C1 segment of cervical spinal cord (tissue), 14 donors: ENCODE results near the gene RIC1.
"Not testable (repeated sequence)": the region's sequence is repeated elsewhere in the genome, so short reads cannot be mapped to it uniquely, and the experiment has no call there.

Experiments used
- DNase-seq, 14 donors: peaks; one replicate each; lab custom pipeline; 2025; lab: John Stamatoyannopoulos, UW

RIC1 gene

GRCh38 chr9:5722679-5723078, 93.8 kb downstream of the RIC1 start:
- not testable (repeated sequence) for DNase-seq

GRCh38 chr9:5735072-5735471, 106.2 kb downstream of the RIC1 start:
- DNase-seq, result no peak

- DNase-seq, result no peak
Measured at GRCh38 chr9:5736563-5737346, 107.8 kb downstream of the RIC1 start.

DNA sequence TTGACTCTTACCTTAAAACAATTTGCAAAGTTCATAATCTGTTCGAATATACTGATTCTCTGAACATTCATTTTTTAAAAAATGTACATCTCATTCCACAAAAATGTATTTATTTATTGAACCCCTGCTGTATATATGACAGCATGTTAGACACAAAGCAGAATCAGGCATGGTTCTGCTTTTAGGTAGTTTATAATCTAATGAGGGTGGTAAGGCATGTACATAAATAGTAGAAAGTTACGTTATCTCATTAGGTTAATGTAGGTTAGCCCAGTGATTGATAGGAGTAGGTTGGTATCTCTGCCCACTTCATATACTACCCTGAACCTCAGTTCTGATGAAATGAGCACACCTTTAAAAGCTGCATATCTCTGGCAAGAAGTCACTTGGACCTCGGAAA, 114.2 kb downstream of the RIC1 start:
- DNase-seq, result no peak

GRCh38 chr9:5748438-5748837, 119.5 kb downstream of the RIC1 start:
- DNase-seq, result no peak

- no peak for DNase-seq
Measured at GRCh38 chr9:5749306-5749705, 120.4 kb downstream of the RIC1 start.

- DNase-seq, result no peak
Measured at GRCh38 chr9:5750569-5750968, 121.7 kb downstream of the RIC1 start.

DNA sequence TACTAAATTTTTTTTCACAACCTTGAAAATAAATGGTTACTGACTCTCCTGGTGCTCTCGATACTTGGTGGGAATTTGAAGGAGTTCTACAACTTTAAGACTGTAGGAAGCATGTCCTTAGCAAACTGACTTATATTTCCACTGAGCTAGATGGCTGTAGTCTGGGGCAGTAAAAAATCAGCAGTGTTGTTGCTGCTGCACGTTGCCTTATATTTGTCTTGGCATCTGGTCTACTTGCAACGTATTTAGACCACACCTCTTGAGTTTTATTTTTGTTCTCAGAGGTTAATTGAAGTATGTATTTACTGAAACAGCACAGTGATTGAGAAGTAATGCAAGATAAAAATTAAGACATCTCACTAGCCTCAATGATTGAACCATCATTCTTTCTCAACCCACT, 127.7 kb downstream of the RIC1 start:
- DNase-seq, result no peak

DNA sequence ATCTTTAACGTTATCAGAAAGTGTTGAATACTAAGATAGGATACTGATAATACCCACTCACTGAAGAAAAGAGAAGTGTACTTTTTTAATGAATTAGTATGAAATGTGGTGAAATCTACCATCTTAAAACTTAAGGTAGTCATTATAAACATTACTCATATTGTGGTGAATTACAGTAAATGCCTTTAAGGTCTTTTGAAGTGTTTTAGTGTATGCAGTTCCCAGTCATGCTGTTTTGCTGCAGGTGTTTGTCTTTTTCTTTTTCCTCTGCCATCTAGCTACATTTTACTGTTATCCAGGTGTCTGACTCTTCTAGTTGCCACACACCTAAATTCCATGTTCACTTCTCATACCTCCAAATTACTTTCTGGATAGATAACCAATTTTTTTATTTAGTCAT, 131.4 kb downstream of the RIC1 start:
- no peak for DNase-seq

DNA sequence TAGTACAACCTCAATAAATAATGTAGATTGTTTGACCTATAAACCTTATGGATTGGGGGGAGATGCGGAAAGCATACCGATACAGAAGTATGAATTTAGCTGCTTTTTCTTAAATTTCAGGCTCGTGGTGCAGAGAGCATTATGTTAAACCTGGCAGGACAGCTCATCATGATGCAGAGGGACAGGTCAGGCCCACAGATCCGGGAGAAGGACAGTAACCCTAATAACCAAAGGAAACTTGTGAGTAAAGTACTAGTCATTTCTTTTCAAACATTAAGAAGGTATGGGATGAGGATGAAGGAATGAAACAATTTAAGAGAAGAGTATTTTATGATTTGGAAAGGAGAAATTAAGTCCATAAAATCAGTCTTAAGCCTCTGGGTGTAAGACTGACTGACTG, 133.5 kb downstream of the RIC1 start:
- no peak for DNase-seq

DNA sequence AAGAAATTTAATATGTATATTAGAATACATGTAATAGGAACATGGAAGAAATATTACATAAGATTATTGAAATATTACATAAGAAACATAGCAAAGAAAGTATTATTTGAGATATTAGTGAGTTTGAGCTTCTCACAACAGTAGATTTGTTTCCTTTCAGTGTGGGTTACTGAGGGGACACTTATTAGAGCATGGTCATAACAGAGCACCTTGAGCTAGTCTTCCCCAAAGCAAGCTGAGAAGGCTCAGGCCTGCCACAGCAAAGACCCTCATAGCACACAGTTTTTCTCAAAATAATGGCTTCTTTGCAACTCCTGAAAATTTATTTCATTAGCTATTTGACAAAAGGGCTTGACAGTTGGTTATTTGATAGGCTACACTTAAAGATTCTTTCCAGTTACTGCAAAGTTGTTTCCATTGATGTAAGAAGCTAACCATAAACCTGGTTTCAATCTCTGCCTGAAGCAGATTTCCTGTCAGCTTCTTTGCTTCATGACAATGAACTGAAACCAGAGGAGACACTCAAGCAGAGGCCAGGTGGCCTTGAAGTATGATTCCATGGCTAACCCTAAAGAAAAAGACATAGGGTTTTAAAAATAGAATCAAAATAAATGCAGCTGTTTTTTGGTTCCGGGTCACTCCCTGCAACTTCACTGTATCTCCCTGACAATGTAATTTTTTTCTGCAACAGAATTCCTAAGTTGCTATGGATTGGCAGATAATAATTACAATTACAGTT, 135.4 kb downstream of the RIC1 start:
- no peak for DNase-seq

DNA sequence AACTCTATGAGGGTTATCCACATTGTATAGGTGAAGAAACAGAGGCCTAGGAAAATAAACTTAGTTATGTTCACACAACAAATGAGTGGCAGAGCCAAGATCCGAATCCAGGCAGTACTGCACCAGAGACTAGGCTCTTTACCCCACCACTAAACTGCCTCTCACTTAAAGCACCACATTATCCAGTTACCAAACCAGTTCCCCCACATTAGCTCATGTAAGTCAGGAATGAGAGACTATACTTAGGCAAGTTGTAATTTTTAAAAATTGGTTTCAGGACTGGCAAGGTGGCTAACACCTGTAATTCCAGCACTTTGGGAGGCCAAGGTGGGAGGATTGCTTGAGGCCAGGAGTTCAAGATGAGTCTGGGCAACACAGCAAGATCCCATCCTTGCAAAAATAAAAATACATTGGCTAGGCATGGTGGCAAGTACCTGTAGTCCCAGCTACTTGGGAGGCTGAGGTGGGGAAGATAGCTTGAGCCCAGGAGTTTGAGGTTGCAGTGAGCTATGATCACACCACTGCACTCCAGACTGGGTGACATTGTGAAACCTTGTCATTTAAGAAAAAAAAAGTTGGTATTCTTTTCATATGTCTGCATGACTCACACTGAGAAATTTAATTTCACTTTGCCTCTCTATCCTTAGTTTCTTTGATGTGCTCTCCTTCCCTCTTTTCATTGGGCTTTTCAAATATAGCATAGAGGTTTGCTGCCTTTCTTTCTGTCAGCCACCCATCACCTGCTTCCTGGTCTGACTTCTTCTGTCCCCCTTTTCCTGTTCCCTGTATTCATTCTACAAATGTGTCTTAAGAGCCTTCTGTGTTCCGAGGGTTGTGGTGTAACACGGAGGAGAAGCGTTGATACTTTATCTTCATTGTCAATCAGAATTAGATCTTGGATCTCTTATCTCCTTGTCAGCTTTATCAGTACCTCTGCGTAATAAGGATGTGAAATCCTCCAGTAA, 139.3 kb downstream of the RIC1 start:
- no peak for DNase-seq

DNA sequence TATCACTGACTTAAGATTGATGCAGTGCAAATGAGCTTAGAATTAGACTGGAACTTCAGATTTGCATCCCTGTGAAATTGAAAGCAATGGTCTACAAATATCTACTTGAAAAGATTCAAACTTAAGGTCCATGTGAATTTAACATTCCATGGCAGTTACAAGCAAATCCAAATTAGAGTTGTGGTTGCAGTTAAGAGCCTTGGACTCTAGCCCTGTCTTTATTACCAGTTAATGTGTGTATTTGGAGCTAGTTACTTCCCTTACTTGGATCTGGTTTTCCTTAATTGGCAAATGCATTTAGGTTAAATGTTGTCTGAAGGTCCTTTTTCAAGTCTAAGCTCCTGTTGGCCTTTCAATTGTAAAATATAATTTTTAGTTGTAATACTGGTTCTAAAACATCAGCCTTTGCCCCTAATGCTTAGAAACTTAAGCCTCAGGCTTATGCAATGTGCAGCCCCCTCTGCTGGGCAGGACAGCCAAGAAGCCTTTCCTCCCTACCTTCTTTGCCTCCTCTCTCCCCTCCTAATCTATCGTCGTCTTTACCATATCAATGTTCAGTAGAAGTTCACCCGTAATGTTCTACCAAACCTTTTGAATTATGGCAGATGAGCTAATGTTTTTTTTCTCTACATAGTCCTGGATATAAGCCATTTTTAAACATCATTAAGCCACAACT, 144.6 kb downstream of the RIC1 start:
- DNase-seq, result no peak

GRCh38 chr9:5778805-5779204, 149.9 kb downstream of the RIC1 start:
- DNase-seq, result no peak

- not testable (repeated sequence) for DNase-seq
Measured at GRCh38 chr9:5779705-5780218, 150.9 kb downstream of the RIC1 start.

DNA sequence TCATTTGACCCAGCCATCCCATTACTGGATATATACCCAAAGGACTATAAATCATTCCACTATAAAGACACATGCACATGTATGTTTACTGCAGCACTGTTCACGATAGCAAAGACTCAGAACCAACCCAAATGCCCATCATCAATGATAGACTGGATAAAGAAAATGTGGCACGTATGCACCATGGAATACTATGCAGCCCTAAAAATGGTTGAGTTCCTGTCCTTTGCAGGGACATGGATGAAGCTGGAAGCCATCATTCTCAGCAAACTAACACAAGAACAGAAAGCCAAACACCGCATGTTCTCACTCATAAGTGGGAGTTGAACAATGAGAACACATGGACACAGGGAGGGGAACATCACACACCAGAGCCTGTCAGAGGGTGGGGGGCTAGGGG, 154.5 kb downstream of the RIC1 start:
- not testable (repeated sequence) for DNase-seq

DNA sequence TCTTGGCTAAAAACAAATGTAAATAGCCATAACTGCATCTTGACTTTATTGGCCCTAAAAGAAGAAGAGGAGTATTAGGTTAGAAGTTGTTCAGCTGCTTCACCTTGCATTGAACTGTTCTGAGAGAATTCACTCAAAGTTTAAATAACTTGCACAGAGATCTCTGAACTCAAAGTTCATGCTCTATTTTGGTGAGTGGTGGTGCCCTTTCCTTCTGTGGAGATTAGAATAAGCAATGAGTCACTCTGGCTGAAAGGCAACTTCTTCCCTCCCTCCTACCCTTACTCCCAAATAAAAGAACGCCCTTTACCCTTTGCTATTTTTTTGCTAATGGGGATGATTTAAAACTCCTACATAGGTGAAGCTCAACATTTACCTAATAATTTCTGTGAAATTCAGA, 155.1 kb downstream of the RIC1 start:
- no peak for DNase-seq

DNA sequence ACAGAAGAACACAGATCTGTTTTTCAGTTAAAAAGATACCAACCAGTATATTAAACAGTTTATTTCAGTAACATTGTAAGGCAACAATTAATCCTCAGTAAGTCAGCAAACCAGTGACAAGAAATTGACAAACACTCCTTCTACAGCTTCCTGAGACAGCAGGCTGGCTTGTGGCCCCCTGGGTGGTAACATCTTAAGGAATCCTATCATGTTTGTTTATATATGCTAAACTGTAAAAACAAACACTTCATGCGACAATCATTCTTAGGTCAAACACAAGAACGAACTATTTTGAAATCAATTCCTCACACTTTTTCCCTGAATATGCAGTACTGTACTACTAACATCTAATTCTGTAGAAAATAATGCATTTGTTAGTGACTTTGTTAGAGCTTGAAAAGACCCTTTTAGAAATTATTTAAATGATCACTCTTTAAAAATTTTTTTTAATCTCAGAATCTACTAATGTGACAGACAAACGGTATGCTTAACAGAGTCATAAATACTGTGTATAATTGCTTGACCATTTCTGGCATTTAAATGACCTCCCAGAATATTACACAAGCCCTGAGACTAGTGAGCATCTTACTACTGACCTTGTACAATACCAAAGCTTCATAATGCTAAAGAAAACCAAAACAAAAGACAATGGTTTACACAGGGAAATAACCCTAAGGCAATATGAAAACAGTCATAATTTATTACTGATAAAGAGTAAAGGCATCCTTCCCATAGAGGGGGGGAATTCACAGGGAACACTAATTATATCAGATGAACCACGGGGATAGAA, 155.8 kb downstream of the RIC1 start:
- no peak for DNase-seq

GRCh38 chr9:5786370-5787127, 157.6 kb downstream of the RIC1 start:
- peak in 7 of 14 donors; percentile 6 to 50 (median 9) for DNase-seq

DNA sequence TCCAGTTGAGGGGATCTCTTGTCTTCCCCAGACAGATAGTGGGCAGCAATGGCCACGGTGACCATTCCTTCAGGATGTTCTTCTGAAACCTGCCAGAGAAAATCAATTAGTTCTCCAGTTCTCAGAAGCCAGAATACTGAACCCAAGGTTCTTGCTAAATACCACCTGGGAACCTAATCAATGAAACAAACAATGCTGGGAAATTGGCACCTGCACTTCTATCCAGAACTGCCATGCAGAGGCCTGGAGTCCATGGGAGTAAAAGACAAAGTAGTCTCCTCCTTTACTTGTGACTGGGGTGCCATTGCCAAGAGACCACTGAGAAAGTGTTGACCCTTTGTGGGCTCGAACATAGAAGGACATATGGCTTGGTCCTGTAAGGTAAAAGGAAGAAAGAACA, 158.3 kb downstream of the RIC1 start:
- DNase-seq, result no peak
